Chondrocyte (in vitro differentiated cells): ENCODE measurements around the gene DSN1. TPM values are rescaled to one million over a fixed set of nuclear protein-coding genes. Genes with fewer than 3 reads are reported as not detected.
A peak's percentile ranks its signal among the peaks of the same experiment; 100 is the strongest.

Experiments
- DNase-seq: peaks from one replicate; pipeline ENCODE4 v3.0.0; 2021; ENCODE audit warnings: mixed read lengths, low spot score
- H3K27ac Mint-ChIP-seq: one replicate; pipeline ENCODE4 v1.8.0; 2021; ENCODE audit warnings: mild to moderate bottlenecking, moderate library complexity, mixed read lengths; ENCODE audit not compliant: unreplicated experiment
- H3K27me3 Mint-ChIP-seq: 2 replicates; pipeline ENCODE4 v1.8.0; 2021; ENCODE audit warnings: low read depth, mixed read lengths
- H3K36me3 Mint-ChIP-seq: 2 replicates; pipeline ENCODE4 v1.8.0; 2021; ENCODE audit warnings: low read depth, mixed read lengths
- H3K4me1 Mint-ChIP-seq: 2 replicates; pipeline ENCODE4 v1.8.0; 2021; ENCODE audit warnings: low read depth, mild to moderate bottlenecking, mixed read lengths
- H3K4me3 Mint-ChIP-seq: one replicate; pipeline ENCODE4 v1.8.0; 2021; ENCODE audit warnings: mild to moderate bottlenecking, moderate library complexity, mixed read lengths; ENCODE audit not compliant: unreplicated experiment
- H3K9me3 Mint-ChIP-seq: 2 replicates; pipeline ENCODE4 v1.8.0; 2021; ENCODE audit warnings: low read depth, mixed read lengths
- total RNA-seq: library from RNA; stranded (reverse); gene quantifications from 3 replicates; pipeline ENCODE4 v1.2.1, GENCODE V29; 2021
- TF ChIP-seq, protein P1 (sequence below): fragments of 200-600 bp; sonication (generic); IDR thresholded peaks from 2 replicates; pipeline ENCODE4 v1.5.0; 2021; ENCODE audit warnings: antibody characterized with exemption, mild to moderate bottlenecking, moderate library complexity

The DSN1 gene
- total RNA-seq, 1 donor from 2014 or later: 8.3 TPM

DNA sequence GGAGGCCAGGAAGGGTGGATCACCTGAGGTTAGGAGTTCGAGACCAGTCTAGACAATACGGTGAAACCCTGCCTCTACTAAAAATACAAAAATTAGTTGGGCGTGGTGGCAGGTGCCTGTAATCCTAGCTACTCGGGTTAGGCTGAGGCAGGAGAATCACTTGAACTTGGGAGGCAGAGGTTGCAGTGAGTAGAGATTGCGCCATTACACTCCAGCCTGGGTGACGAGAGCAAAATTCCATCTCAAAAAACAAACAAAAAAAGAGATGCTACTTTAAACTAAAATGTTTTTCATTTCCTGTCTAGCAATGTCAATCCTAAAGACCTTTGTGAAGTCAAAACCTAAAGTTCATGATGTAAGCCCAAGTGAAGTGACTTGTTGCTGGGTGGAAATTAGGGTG is 12.9 kb downstream of the DSN1 start:
- no peak for DNase-seq
- H3K4me3 Mint-ChIP-seq: no peak overlapping the region
- H3K9me3 Mint-ChIP-seq: no peaks in the 10 kb centered on the region
- no peak overlapping the region for H3K27ac Mint-ChIP-seq
- peaks cover 2% of the 10 kb centered on the region for H3K36me3 Mint-ChIP-seq
- H3K27me3 Mint-ChIP-seq: no peaks in the 10 kb centered on the region
- TF ChIP-seq, protein P1, sequence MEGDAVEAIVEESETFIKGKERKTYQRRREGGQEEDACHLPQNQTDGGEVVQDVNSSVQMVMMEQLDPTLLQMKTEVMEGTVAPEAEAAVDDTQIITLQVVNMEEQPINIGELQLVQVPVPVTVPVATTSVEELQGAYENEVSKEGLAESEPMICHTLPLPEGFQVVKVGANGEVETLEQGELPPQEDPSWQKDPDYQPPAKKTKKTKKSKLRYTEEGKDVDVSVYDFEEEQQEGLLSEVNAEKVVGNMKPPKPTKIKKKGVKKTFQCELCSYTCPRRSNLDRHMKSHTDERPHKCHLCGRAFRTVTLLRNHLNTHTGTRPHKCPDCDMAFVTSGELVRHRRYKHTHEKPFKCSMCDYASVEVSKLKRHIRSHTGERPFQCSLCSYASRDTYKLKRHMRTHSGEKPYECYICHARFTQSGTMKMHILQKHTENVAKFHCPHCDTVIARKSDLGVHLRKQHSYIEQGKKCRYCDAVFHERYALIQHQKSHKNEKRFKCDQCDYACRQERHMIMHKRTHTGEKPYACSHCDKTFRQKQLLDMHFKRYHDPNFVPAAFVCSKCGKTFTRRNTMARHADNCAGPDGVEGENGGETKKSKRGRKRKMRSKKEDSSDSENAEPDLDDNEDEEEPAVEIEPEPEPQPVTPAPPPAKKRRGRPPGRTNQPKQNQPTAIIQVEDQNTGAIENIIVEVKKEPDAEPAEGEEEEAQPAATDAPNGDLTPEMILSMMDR: no peak
- no peaks in the 10 kb centered on the region for H3K4me1 Mint-ChIP-seq

DNA sequence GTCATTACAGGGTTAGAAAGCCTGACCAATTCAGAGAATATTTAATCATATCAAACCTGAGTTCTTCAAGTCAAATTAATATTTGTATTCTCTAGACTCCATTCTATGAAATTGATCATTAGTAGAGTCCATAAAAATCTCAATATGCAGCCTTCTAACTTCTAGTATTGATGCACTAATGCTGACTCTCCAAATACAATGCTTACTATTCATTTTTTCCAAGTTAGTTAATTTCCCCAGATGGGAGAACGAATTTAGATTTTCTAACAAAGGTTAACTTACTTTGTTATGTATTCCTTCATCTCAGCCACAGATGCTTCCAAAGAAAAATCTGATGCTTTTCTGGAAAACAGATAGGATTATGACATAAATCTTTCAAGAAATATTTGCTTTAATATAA is 15.3 kb downstream of the DSN1 start:
- H3K27ac Mint-ChIP-seq: no peak overlapping the region
- no peaks in the 10 kb centered on the region for H3K9me3 Mint-ChIP-seq
- DNase-seq: no peak
- no peak overlapping the region for H3K4me3 Mint-ChIP-seq
- no peaks in the 10 kb centered on the region for H3K27me3 Mint-ChIP-seq
- no peaks in the 10 kb centered on the region for H3K4me1 Mint-ChIP-seq
- H3K36me3 Mint-ChIP-seq: peaks cover 2% of the 10 kb centered on the region
- TF ChIP-seq, protein P1: no peak

DNA sequence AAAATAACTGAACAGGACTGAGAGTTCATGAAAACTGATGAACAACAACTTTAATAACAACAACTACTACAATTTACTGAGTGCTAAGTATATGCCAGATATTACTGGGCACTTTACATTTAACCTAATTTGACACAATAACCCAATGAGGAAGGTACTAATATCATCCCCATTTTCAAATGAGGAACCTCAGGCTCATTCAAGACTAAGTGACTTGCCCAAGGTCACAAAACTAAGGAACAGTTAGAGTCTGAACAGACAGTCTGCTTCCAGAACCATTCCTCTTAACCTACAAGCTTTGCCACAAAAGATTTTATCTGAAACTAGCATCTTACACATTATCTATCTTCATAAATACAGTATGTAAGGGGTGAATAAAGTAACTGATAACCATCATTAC is 17.1 kb downstream of the DSN1 start:
- no peaks in the 10 kb centered on the region for H3K27me3 Mint-ChIP-seq
- H3K4me1 Mint-ChIP-seq: no peaks in the 10 kb centered on the region
- TF ChIP-seq, protein P1: no peak
- H3K36me3 Mint-ChIP-seq: peaks cover 11% of the 10 kb centered on the region
- H3K27ac Mint-ChIP-seq: no peak overlapping the region
- no peaks in the 10 kb centered on the region for H3K9me3 Mint-ChIP-seq
- DNase-seq: no peak
- no peak overlapping the region for H3K4me3 Mint-ChIP-seq

DNA sequence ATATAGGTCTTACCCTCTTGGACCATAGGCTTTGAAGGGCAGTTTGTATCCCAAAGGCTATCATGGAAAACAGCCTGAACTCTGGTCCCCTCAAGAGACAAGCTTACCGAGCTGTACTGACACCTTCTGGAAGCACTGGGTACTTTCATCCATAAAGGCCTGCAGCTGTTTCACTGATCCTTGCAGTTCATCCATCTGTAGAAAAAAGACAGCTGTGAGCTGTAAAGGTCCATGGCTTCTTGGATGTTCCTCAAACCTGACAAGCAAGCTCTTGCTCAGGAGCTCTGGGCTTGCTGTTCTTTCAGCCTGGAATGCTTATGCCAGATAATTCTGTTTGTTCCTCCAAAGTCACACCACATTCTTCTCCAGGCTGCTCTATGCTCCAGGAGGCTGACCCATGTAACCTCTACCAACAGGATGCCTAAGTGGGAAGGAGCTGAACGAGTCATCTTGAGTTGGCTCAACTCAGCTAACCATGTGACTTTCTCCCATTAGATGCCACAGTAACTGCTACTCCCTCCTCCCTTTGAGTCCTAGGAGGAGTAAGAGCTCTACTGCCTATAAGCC is 18.8 kb downstream of the DSN1 start:
- Mint-ChIP-seq H3K36me3 (peaks cover 11% of the 10 kb centered on the region), H3K27me3 (no peaks in the 10 kb centered on the region), H3K4me3 (no peak overlapping the region), H3K9me3 (no peaks in the 10 kb centered on the region), H3K27ac (no peak overlapping the region), H3K4me1 (no peaks in the 10 kb centered on the region)
- TF ChIP-seq, protein P1: peak; percentile 88
- DNase-seq: no peak

DNA sequence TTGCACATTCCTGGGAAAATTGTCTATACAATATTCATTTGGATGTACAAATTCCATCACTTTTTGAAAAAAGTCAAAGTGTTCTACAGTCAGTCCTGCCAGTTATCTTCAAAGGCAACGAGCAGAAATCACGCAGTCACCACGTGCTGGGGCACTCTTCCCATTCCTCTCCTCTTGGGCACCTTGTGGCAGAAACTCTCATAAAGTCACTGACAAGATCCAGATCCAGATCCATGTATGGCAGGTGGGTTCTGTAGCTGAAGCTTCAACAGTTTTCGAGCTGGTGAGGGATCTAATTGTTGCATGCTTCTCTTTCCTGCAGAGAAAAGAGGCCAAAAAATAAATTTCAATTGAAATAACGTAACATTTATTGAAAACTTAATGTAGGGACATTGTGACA is 21.0 kb downstream of the DSN1 start:
- H3K9me3 Mint-ChIP-seq: no peaks in the 10 kb centered on the region
- TF ChIP-seq, protein P1: no peak
- H3K4me1 Mint-ChIP-seq: no peaks in the 10 kb centered on the region
- DNase-seq: no peak
- H3K27me3 Mint-ChIP-seq: no peaks in the 10 kb centered on the region
- no peak overlapping the region for H3K27ac Mint-ChIP-seq
- H3K36me3 Mint-ChIP-seq: peaks cover 11% of the 10 kb centered on the region
- no peak overlapping the region for H3K4me3 Mint-ChIP-seq
